ENCODE data around the gene ACTR6. TPM values are rescaled to one million over a fixed set of nuclear protein-coding genes. Genes with fewer than 3 reads are reported as not detected.
A peak's percentile ranks its signal among the peaks of the same experiment; 100 is the strongest.
"Not testable (repeated sequence)": the region's sequence is repeated elsewhere in the genome, so short reads cannot be mapped to it uniquely, and the experiment has no call there.

ACTR6 gene
- total RNA-seq, 2 donors from 2014 or later = 10.3 to 32.6 TPM

GRCh38 chr12:100229036-100229635, 28.5 kb downstream of the ACTR6 start:
- DNase-seq (ENCODE audit: low spot score) = peak; percentile 12
- intact Hi-C loops (cut with DNase I) = no loop called here
- Histone ChIP-seq H3K36me3 (no peaks in the 10 kb centered on the region), H3K4me1 (replicated peaks) (no peaks in the 10 kb centered on the region), H3K4me3 (no peak overlapping the region), H3K27ac (peak overlapping the region; percentile 40 to 65), H3K27me3 (replicated peaks; ENCODE audit: insufficient read depth) (no peaks in the 10 kb centered on the region), H3K9me3 (no peaks in the 10 kb centered on the region)
- 89% methylated on average over 5 of the region's 5 CpGs for WGBS
- no peak for TF ChIP-seq POLR2A (IDR thresholded peaks at IDR 0.05)
- peak in 2 of 4 experiments; percentile 27 to 45 for TF ChIP-seq CTCF (IDR thresholded peaks at IDR 0.05)
- peak; percentile 10 for TF ChIP-seq POLR2AphosphoS5 (IDR thresholded peaks at IDR 0.05)

GRCh38 chr12:100229876-100230275, 29.3 kb downstream of the ACTR6 start:
- WGBS = 46% methylated on average over 4 of the region's 4 CpGs
- intact Hi-C loops (cut with DNase I) = loop anchor here (10.0 kb wide), 1 partner anchor 505 kb away; no protein-coding TSS in a partner anchor
- Histone ChIP-seq H3K27ac (peak overlapping the region; percentile 40 to 65), H3K27me3 (replicated peaks; ENCODE audit: insufficient read depth) (no peaks in the 10 kb centered on the region), H3K36me3 (no peaks in the 10 kb centered on the region), H3K4me3 (no peak overlapping the region), H3K9me3 (no peaks in the 10 kb centered on the region), H3K4me1 (replicated peaks) (no peaks in the 10 kb centered on the region)
- peak; percentile 76 for TF ChIP-seq POLR2AphosphoS5 (IDR thresholded peaks at IDR 0.05)
- peak in 2 of 4 experiments; percentile 12 to 29 for TF ChIP-seq CTCF (IDR thresholded peaks at IDR 0.05)
- no peak for TF ChIP-seq POLR2A (IDR thresholded peaks at IDR 0.05)
- DNase-seq (ENCODE audit: low spot score) = peak; percentile 87

GRCh38 chr12:100231873-100232272, 31.3 kb downstream of the ACTR6 start:
- not testable (repeated sequence) for H3K4me1 ChIP-seq (replicated peaks); H3K36me3 ChIP-seq; H3K9me3 ChIP-seq; DNase-seq (ENCODE audit: low spot score); H3K27ac ChIP-seq; H3K27me3 ChIP-seq (replicated peaks; ENCODE audit: insufficient read depth); H3K4me3 ChIP-seq
- 61% methylated on average over 3 of the region's 3 CpGs for WGBS
- intact Hi-C loops (cut with DNase I) = loop anchor here (10.0 kb wide), 1 partner anchor 503 kb away; no protein-coding TSS in a partner anchor

GRCh38 chr12:100234166-100234565, 33.6 kb downstream of the ACTR6 start:
- no peaks in the 10 kb centered on the region for H3K9me3 ChIP-seq
- no peaks in the 10 kb centered on the region for H3K27me3 ChIP-seq (replicated peaks; ENCODE audit: insufficient read depth)
- no peak for DNase-seq (ENCODE audit: low spot score)
- no peak overlapping the region for H3K4me3 ChIP-seq
- TF ChIP-seq CTCF (IDR thresholded peaks at IDR 0.05) (no peak), POLR2A (IDR thresholded peaks at IDR 0.05) (no peak), POLR2AphosphoS5 (IDR thresholded peaks at IDR 0.05) (no peak)
- 32% methylated on average over 3 of the region's 3 CpGs for WGBS
- intact Hi-C loops (cut with DNase I) = loop anchor here (2.0 to 10.0 kb wide), 2 partner anchors 319 to 501 kb away; no protein-coding TSS in a partner anchor
- H3K4me1 ChIP-seq (replicated peaks) = no peaks in the 10 kb centered on the region
- H3K27ac ChIP-seq = peak overlapping the region; percentile 39 to 42
- no peaks in the 10 kb centered on the region for H3K36me3 ChIP-seq

- intact Hi-C loops (cut with DNase I) = loop anchor here (2.0 to 10.0 kb wide), 2 partner anchors 318 to 500 kb away; no protein-coding TSS in a partner anchor
- 33% methylated on average over 7 of the region's 7 CpGs for WGBS
- peak; percentile 17 for DNase-seq (ENCODE audit: low spot score)
- no peak for TF ChIP-seq POLR2A (IDR thresholded peaks at IDR 0.05)
- no peak for TF ChIP-seq POLR2AphosphoS5 (IDR thresholded peaks at IDR 0.05)
- TF ChIP-seq CTCF (IDR thresholded peaks at IDR 0.05) = peak in 3 of 4 experiments; percentile 57 to 81 (median 73)
- Histone ChIP-seq H3K27ac (peak overlapping the region; percentile 39 to 42), H3K4me3 (no peak overlapping the region), H3K27me3 (replicated peaks; ENCODE audit: insufficient read depth) (no peaks in the 10 kb centered on the region), H3K9me3 (no peaks in the 10 kb centered on the region), H3K4me1 (replicated peaks) (no peaks in the 10 kb centered on the region), H3K36me3 (no peaks in the 10 kb centered on the region)
Observed at GRCh38 chr12:100234591-100235304, 34.1 kb downstream of the ACTR6 start.

All from prostate gland (tissue), 2 donors.